NAMALWA (cell line): ENCODE results near the gene NFYC.
"Not testable (repeated sequence)": the region's sequence is repeated elsewhere in the genome, so short reads cannot be mapped to it uniquely, and the experiment has no call there.

ENCODE experiments used
- DNase-seq: peaks from one replicate; pipeline ENCODE4 v3.0.0-alpha.2; 2015; ENCODE audit warnings: low spot score

The NFYC gene

DNA sequence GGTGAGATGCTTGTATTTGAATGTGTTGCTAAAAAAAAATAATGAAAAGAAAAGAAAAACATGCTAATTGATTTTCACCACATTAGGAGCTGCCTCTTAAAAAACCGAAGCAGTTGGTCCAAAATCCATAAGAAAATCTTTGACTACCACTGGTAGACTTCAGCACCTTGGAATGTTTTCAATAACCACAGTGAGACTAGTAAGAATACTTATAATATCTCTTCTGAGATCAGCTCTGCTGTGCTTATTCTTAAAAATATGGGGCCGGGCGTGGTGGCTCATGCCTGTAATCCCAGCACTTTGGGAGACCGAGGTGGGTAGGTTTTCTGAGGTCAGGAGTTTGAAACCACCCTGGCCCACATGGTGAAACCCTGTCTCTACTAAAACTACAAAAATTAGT lies 15.1 kb downstream of the NFYC start:
- no peak for DNase-seq

DNA sequence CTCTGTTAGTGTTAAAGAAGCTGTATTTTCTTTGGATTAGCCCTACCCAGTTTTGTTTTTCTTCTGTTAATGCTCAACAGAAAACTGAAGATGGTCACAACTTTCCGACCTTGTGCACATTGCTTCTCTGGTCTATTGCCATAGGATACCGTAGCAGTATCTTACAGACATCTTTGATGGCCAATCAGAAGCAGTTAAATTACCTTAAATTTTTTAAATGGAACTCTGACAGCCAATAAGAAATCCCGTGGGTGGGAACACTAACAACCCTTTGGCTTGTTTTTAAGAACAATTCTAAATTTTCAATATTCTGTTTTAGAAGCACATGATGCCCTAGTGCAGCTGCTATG lies 17.2 kb downstream of the NFYC start:
- DNase-seq: peak; percentile 94

DNA sequence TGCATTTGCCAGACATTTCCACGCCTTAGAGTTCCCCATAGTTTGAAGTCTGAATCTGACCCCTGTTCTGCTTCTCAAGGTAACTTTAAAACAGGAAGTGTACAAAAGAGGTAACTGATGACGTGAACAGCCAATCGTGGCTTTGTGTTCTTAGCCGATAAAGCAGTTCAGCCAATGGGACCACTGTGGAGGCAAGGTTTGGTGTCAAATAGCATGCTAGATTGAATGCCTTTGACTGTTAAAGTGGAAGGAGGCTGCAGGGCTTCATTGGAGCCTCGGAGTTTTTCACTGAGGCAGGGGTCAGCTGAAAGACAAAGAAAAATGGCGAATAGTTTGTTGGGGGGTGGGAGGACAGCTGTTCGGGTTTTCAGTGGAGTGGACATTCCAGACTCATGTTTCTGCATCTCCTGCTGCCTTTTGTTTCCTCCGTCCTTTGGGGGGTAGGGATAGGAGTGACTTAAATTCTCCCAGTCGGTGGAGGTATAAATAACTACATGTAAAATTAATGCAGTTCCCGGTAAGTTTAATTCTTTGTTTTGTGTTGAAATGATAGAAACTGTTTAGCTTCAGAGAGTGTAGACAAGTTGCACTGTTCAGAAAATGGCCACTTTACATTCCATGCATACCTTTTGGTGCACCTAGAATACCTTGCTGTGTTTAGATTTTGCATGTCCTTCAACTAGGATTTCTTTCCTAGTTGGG lies 17.7 kb downstream of the NFYC start:
- DNase-seq: peak; percentile 98

DNA sequence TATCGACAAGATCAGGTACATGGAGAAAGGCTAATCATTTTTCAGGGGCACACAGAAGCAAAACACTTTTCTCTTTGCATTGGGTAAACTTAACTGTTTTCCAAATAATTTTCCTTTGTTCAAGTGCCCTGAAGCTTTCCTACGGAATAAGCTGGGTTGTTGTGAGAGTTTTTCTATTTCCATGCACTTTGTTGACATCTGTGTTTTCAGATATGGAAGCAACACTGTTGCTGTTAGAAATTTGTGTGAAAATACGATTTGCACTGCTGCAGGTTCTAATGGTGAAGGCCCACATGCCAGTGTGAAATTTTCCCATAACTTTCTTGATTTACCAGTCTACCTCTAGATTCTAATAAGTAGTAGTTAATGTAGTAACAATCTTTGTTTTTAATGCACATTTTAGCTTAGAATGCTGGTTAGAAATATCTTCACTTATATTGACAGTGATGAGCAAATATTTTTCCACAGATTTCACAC lies 18.3 kb downstream of the NFYC start:
- DNase-seq: peak; percentile 26

DNA sequence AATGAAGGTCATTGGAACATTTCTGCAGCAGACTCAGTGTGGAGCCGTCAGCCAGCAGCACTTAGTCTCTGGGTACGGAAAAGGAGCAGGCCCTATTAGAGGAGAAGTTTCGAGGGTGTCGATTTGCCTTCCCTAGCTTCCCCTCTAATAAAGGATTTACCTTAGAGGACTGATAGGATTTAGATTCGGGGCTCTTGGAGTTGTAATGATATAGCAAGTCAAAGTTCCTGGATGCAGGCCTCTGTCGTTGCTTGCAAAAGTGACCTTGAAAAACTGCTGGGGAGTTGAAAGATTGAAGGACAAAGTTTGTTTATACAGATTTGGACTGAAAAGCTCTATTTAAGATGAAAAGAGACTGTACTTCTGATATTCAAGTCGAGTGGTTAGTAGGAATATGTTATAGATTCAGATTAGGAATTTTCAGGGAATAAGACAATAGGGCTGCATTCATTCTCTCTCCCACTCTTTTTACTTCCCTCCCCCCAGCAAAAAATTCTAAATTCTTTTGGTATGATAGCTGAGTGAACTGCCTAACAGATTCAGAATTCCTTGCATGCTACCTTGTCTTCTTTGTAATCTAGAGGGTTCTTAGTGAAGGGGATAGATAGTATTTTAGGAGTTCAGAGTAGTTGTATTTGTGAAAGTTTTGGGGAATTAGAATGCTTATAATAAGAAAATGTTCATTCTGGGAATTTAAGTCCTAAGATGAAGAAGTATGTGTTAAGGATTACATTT lies 19.2 kb downstream of the NFYC start:
- peak; percentile 37 for DNase-seq

DNA sequence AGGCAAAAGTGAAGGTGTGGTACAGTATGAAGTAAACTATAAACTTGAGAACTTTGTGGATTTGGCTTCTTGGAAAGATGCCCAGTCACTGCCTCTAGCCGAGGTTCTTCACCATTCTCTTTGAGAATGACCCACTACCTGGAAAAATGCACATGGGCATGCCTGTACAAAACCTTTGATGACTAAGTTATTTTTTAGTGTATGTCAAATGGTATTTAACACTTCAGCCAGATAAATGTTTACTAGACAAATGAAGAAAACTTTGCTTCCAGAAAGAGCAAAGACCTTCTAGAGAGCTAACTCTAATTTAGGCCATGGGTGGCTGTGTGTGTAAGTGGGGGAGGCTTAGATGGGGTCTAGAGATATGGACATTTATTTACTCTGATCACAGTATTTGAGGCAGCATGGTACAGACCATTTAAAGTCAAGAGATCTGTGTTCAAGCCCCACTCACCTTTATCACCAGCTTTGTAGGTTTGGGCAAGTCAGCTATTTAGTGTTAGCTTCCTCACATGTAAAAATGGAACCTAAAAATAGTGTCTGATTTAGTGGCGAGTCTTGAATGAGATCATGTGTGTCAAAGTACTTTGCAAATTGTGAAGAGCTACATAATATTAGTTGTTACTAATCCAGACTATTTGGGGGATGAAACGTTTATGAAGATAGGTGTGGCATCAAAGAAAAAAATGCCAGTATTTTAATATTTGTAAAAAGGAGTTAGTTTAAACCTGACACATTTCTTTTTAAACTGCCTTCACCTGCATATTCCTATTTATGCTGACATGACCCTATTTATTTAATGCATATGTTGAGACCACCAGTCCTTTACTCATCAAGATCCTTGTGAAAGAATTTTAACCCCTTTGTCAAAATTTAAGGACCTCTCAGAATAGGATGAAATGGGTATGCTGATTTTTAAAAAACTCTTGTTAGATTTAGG lies 20.2 kb downstream of the NFYC start:
- DNase-seq: peak; percentile 59

DNA sequence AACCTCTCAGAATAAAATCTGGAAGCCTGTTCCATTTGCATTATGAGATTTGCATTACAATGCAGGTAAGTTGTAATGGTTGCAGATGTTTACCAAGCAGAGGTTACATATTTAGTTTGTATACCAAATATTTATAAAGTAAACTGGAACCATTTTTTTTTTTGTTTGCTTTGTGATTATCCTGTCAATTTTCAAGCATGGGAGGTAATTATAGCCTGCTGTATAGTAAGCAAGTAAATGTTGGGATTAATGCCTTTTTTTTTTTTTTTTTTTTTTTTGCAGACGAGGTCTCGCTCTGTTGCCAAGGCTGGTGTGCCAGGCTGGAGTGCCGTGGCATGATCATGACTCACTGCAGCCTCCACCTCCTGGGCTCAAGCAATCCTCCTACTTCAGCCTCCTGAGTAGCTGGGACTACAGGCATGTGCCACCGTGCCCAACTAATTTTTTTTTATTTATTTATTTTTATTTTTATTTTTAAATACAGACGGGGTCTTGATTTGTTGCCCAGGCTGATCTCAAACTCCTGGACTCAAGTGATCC lies 21.0 kb downstream of the NFYC start:
- no peak for DNase-seq

DNA sequence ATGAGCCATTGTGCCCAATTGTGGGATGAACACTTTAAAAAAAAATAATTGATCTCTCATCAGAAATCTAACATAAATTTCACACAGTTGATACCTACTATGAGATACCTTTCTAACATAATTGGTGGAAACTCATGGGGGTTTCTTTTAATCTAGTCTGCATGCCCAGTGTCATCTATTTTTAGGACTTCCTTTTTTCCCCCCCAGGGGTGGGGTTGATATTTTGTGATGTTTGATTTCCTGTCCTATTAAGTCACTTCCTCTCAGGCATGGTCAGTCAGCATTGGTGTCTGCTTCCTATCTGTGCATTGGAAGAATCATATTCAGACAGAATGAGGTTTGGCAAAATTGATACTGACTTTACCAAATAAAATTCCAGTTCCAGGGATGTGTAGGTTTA lies 21.5 kb downstream of the NFYC start:
- DNase-seq: peak; percentile 76

DNA sequence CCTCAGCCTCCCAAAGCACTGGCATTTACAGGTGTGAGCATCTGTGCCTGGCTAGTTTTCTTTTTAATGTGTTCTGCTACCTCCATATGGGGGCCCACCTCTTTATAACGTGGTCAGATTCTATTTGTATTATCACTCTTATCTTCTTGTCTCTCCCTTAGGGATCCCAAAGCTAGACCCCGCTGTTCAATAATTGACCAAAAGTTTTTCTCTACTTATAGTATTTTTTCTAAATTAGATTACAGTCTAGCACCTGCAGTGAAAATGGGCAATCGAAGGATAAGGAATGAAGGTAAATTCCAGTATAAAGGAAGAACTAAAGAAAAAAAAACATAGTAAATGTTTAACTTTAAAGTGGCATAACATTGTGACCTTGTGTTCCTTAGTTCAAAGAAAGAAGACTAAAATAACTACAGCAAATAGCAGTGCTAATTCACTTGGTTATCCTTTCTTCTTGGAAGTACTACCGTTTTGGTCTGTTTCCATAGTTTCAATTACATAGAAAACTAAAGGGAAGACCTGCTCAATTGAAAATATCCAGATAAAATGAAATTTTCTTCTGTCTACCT lies 24.1 kb downstream of the NFYC start:
- DNase-seq: no peak

DNA sequence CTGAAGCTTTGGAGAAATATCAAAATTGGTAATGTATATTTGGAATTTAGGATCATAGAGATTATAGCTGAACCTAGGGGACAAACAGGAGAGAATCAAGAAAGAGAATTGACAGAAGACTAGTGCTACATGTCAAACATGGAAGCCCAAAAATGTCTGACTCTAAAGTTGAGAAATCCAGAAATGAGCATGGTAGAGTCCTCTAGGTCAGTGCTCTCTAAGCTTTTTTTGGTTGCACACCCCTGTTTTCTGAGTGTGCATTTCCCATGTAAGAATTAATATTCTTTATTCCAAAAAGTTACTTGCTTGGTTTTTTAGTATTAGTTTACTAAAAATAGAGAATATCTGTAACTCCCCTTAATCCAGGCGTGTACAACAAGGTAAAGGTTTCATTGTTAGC lies 25.6 kb downstream of the NFYC start:
- DNase-seq: no peak

DNA sequence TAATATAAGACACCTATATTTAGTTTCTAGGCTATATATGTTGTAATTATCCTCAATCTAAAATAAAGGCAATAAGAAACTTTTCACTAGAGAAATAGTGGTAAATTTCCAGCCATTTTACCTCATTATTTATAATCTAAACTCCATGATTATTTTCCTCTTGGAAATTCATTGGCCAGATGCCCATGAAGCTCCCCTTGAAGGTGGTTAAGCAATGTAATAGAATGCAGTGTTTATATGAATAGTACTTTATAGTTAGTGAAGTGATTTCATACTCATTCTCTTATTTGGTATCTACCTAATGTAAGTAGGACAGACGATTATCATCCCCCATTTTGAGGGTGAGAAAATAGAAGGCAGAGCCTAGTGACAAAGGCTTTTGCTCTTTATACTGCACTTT lies 26.5 kb downstream of the NFYC start:
- no peak for DNase-seq

DNA sequence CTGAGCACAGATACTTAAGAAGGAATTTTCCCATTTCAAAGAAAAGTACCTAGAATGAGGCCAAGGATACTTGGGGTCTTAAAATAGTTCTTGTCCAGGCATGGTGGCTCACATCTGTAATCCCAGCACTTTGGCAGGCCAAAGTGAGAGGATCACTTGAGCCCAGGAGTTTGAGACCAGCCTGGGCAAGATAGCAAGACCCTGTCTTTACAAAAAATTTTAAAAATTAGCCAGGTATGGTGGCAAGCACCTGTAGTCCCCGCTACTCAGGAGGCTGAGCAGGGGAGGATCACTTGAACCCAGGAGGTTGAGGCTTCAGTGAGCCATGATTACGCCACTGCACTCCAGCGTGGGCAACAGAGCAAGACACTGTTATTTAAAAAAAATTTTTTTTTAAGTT lies 29.0 kb downstream of the NFYC start:
- no peak for DNase-seq

DNA sequence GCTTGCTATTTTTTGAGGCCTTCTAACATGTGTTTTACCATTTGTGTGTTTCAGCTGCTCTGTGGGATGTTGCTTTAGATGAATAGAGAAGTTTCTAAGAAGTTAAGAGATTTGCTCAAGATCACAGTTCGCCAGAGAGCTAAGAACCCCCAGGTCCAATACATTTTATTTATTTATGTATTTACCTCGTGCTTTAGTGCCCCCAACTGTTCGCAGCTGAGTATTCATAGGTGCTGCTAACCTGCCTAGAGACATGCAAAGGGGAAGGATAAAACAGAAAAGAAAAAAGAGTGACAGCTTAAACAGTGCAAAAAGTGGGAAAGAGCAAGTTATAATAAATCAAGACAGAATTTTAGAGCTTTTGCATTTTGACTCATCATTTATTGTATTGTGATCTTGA lies 31.1 kb downstream of the NFYC start:
- no peak for DNase-seq

DNA sequence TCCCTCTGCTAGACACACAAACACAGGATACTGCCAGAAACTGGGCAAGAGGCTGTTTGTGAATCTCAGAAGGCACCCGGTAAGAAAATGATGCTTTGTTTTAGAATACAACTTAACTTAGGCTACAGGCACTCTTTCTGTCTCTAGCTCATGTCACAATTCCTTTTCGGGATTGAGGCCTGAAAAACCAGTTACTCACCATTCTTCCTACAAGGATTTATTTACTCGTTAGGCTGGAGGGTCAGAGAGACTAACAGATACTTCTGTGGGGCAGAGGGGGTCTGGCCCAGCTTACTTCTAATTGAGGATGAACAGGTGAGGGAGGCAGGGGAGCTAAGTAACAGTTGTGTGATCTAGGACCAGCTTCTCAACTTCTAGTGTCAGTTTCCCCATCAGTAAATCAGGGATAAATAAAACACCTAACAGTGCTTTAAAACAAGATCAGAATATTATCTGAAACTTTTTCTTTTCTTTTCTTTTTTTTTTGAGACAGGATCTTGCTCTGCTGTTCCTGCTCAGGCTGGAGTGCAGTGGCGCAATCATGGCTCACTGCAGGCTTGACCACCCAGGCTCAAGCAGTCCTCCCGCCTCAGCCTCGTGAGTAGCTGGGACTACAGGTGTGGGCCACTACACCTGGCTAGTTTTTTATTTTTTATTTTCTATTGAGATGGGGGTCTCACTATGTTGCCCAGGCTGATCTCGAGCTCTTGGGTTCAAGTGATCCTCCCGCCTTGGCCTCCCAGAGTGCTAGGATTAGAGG lies 31.9 kb downstream of the NFYC start:
- DNase-seq: no peak

DNA sequence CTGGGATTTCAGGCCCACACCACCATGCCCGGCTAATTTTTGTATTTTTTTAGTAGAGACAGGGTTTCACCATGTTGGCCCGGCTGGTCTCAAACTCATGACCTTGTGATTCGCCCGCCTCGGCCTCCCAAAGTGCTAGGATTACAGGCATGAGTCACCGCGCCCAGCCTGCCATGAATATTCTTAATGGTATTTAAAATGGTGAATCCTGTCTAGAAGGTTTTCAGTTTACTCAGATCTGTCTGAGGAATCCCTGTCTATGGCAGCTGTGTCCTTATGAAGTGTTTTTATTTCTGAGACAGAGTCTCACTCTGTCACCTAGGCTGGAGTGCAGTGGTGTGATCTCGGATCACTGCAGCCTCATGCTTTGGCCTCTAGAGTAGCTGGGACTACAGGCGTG lies 36.2 kb downstream of the NFYC start:
- DNase-seq: not testable (repeated sequence)

DNA sequence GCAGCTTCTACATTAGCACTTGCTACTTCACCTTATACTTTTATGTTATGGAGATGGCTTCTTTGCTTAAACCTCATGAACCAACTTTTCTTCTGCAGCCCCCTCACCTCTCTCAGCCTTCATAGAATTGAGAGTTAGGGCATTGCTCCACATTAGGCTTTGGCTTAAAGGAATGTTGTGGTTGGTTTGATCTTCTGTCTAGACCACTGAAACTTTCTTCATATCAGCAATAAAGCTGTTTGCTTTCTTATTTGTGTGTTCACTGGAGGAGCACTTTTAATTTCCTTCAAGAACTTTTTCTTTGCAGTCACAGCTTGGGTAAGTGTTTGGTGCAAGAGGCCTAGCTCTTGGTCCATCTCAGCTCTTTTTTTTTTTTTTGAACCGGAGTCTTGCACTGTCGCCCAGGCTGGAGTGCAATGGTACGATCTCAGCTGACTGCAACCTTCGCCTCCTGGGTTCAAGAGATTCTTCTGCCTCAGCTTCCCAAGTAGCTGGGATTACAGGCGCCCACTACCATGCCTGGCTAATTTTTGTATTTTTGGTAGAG lies 37.9 kb downstream of the NFYC start:
- DNase-seq: not testable (repeated sequence)

DNA sequence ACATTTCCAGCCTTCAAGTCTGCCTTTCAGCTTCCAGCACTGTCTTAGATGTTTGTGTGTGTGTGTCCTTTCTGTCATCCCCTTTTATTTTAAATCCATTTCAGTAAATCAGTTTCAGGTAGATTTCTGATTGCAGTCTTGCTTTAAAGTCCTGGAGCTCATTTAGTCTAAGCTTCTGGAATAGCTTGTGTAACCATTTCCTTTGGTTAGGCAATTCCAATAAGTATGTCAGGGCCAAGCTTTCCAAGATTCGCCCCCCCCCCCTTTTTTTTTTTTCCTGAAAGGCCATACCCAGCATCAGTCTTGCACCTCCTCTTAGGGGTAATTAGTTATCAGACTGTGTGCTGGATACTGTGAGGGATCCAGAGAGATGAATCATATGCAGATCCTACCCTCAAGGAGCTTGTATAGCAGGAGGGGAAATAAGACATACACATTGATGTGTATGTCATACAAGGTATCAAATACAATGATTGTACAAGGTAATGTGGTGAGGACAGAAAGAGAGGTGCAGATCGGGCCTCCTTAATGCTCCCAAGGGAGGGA lies 41.3 kb downstream of the NFYC start:
- no peak for DNase-seq

DNA sequence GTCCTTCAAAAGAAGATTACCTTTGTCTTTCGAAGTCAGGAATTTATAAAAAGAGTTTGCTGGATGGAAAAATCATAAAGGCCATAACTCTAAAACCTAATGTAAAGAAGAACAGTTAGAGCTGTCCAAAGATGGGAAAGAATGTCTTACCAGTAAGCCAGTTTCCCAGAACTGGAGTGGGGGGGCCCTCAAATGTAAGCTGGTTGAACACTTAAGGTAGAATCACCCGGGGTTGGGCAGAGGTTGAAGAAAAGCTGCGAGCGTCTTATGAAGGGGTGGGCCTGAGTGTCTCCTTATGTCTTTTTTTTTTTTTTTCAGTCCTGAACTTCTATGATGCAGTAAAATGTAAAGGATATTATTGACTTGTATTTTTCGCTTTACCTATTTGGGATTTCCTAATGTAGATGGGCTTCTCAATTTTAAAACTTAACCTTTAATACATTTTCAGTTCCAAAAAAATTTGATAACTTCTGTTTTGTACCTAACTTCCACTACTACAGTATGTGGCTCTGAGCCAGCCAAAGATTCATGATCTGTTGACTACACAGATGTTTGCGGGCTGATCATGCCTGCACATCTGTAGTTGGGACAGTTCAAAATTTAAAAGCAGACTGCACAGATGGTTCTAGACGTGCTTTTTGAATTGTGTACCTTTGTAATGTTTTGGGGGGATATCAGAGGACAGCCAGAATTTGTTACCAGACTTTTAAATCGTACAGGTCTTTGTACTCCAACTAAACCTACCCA lies 43.6 kb downstream of the NFYC start:
- no peak for DNase-seq

DNA sequence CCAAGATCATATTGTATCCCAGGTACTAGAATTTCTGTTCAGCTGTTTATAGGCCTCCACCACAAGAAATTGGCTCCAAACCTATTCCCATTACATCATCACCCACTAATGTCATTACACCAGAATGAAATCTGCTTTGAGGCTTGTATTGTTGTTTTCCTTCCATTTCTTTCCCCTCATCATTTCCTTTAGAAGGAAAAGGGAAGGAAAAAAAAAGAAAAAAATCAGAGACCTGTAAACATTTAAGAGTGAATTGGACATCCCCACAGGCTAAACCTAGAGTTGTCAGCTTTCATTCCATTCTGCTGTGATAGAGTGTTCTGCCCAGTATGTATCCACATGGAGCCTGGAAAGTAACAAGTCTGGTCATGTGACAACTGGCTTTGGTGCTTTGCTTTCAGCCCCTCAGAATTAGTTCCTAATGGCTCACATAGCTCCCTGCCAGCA lies 44.6 kb downstream of the NFYC start:
- DNase-seq: no peak

DNA sequence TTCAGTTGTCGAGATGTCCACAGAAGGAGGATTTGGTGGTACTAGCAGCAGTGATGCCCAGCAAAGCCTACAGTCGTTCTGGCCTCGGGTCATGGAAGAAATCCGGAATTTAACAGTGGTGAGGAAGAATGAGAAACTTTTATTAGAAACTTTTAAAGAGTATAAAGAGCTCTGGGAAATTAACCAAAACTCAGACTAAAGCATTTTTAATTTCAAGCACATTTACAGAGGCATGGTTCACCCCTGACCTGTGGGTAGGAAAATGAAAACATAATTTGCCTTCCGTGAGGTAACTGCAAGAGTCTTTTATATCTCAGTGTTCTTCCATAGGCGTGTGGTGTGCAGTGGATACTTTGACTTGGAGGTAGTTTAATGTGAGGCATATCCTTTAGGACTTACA lies 47.3 kb downstream of the NFYC start:
- no peak for DNase-seq
